IMR-90 (cell line): ENCODE data around the gene TRAPPC2L. TPM values are rescaled to one million over a fixed set of nuclear protein-coding genes. Genes with fewer than 3 reads are reported as not detected.

Experiments
- ATAC-seq: fragments of 200-7000 bp; cut with Tn5 transposase; 2 replicates; pipeline ENCODE4 v1.9.1; 2020; ENCODE audit warnings: low read depth, mild to moderate bottlenecking, moderate library complexity
- BruUV-seq: library from RNA; stranded (reverse); fragments of 400-500 nt; replicated peaks from 2 replicates; lab custom pipeline; 2021; lab: Mats Ljungman, UMichigan
- CTCF ChIA-PET: fragments of 300-600 bp; formaldehyde crosslinking; extraction: SDS; loops from one replicate; lab custom pipeline; 2021; ENCODE audit warnings: antibody characterized with exemption; lab: Yijun Ruan, JAX
- POLR2A ChIA-PET: fragments of 300-600 bp; sonication (Branson Sonifier 250); formaldehyde crosslinking; loops from one replicate; lab custom pipeline; 2022; ENCODE audit warnings: antibody characterized with exemption; ENCODE audit not compliant: unreplicated experiment; lab: Charles Lee
- DNase-seq: peaks from one replicate; pipeline ENCODE4 v3.0.0; 2013
- H2AFZ ChIP-seq: replicated peaks from 2 replicates; pipeline ENCODE3; 2013; ENCODE audit warnings: low read length, mild to moderate bottlenecking; ENCODE audit not compliant: poor library complexity
- H2AK5ac ChIP-seq: 2 replicates; pipeline ENCODE4 v1.6.1; 2013; ENCODE audit warnings: low read depth, low read length, inconsistent platforms
- H2AK9ac ChIP-seq: replicated peaks from 2 replicates; pipeline ENCODE3; 2013; ENCODE audit warnings: mild to moderate bottlenecking, low read depth, low read length, moderate library complexity; ENCODE audit not compliant: poor library complexity
- H2BK120ac ChIP-seq: 2 replicates; pipeline ENCODE4 v1.6.1; 2013; ENCODE audit warnings: low read depth, low read length, inconsistent platforms
- H2BK15ac ChIP-seq: 3 replicates; pipeline ENCODE4 v1.6.1; 2013; ENCODE audit warnings: low read depth, low read length, inconsistent platforms
- H2BK20ac ChIP-seq: 2 replicates; pipeline ENCODE4 v1.6.1; 2013; ENCODE audit warnings: low read depth, mild to moderate bottlenecking, inconsistent platforms, low read length, moderate library complexity
- H2BK5ac ChIP-seq: 2 replicates; pipeline ENCODE4 v1.6.1; 2013; ENCODE audit warnings: mild to moderate bottlenecking, low read depth, low read length, inconsistent platforms; ENCODE audit not compliant: poor library complexity, severe bottlenecking
- H3K14ac ChIP-seq: replicated peaks from 2 replicates; pipeline ENCODE4 v1.6.1; 2013; ENCODE audit warnings: low read depth, low read length, inconsistent platforms
- H3K18ac ChIP-seq: 2 replicates; pipeline ENCODE4 v1.6.1; 2013; ENCODE audit warnings: low read depth, low read length, control low read depth
- H3K23ac ChIP-seq: 2 replicates; pipeline ENCODE4 v1.6.1; 2013; ENCODE audit warnings: low read depth, low read length, inconsistent platforms
- H3K27ac ChIP-seq: 2 replicates; pipeline ENCODE4 v1.5.1; 2013; ENCODE audit warnings: mild to moderate bottlenecking, control low read depth, low read length; ENCODE audit not compliant: insufficient read depth
- H3K27me3 ChIP-seq: 2 replicates; pipeline ENCODE4 v1.6.1; 2013; ENCODE audit warnings: low read length; ENCODE audit not compliant: control insufficient read depth, insufficient read depth
- H3K36me3 ChIP-seq: 2 replicates; pipeline ENCODE4 v1.6.1; 2013; ENCODE audit warnings: low read length, mixed read lengths; ENCODE audit not compliant: control insufficient read depth, insufficient read depth
- H3K4ac ChIP-seq: 2 replicates; pipeline ENCODE4 v1.6.1; 2013; ENCODE audit warnings: low read depth, low read length, inconsistent platforms
- H3K4me1 ChIP-seq: 2 replicates; pipeline ENCODE4 v1.6.1; 2013; ENCODE audit warnings: low read length, mixed read lengths; ENCODE audit not compliant: control insufficient read depth, insufficient read depth
- H3K4me2 ChIP-seq: 2 replicates; pipeline ENCODE4 v1.6.1; 2013; ENCODE audit warnings: low read depth, mild to moderate bottlenecking, control low read depth, low read length, moderate library complexity
- H3K4me3 ChIP-seq: 2 replicates; pipeline ENCODE4 v1.5.1; 2013; ENCODE audit warnings: low read depth, mild to moderate bottlenecking, control low read depth, low read length, moderate library complexity; ENCODE audit not compliant: insufficient read depth
- H3K56ac ChIP-seq: 2 replicates; pipeline ENCODE4 v1.6.1; 2013; ENCODE audit warnings: low read length, inconsistent platforms; ENCODE audit not compliant: insufficient read depth; ENCODE audit errors: extremely low read depth
- H3K79me1 ChIP-seq, 2 experiments: 2 replicates each; pipeline ENCODE4 v1.6.1; 2013; ENCODE audit warnings: low read length in 2 of 2, inconsistent platforms in 1 of 2, low read depth in 1 of 2
- H3K9ac ChIP-seq: 2 replicates; pipeline ENCODE4 v1.6.1; 2013; ENCODE audit warnings: low read depth, low read length, control low read depth
- H3K9me1 ChIP-seq: 2 replicates; pipeline ENCODE4 v1.6.1; 2013; ENCODE audit warnings: low read length, inconsistent platforms; ENCODE audit not compliant: insufficient read depth
- H3K9me3 ChIP-seq: 2 replicates; pipeline ENCODE4 v1.6.1; 2013; ENCODE audit warnings: low read length; ENCODE audit not compliant: control insufficient read depth, insufficient read depth
- H4K20me1 ChIP-seq: 2 replicates; pipeline ENCODE4 v1.6.1; 2013; ENCODE audit warnings: low read length, inconsistent platforms; ENCODE audit not compliant: insufficient read depth
- H4K5ac ChIP-seq: 2 replicates; pipeline ENCODE4 v1.6.1; 2013; ENCODE audit warnings: mild to moderate bottlenecking, low read depth, low read length, control low read depth
- H4K8ac ChIP-seq, 2 experiments: 2 replicates each; pipeline ENCODE4 v1.6.1; 2013; ENCODE audit warnings: low read depth in 2 of 2, low read length in 2 of 2, control low read depth in 1 of 2, inconsistent platforms in 1 of 2
- H4K91ac ChIP-seq: 2 replicates; pipeline ENCODE4 v1.6.1; 2013; ENCODE audit warnings: low read depth, low read length, inconsistent platforms; ENCODE audit not compliant: insufficient read depth
- POLR2A ChIP-seq: IDR thresholded peaks from 2 replicates; pipeline ENCODE4 v1.6.1; 2012; ENCODE audit warnings: mild to moderate bottlenecking, low read depth, low read length
- RAD21 ChIP-seq: IDR thresholded peaks from 2 replicates; pipeline ENCODE4 v1.6.1; 2012; ENCODE audit warnings: low read length, improper control_type of control experiment
- WGBS, 2 experiments: methylation state at CpG; one replicate each; pipeline versions ENCODE4 v1.1.5 to v1.1.7; 2013; ENCODE audit warnings: missing lambda C conversion rate in 2 of 2; ENCODE audit not compliant: insufficient read length in 1 of 2; ENCODE audit errors: extremely low coverage in 2 of 2; 5-methylcytosine and 5-hydroxymethylcytosine counted together
- dilution Hi-C: fragments of 300-500 bp; cut with HindIII; formaldehyde crosslinking; loops from one replicate; pipeline ENCODE4 v1.14.3; 2018; ENCODE audit warnings: low sequenced_read_pairs; ENCODE audit not compliant: unreplicated experiment
- in situ Hi-C: fragments of 300-500 bp; cut with MboI; formaldehyde crosslinking; loops from 3 replicates; pipeline ENCODE4 v1.14.3; 2019; ENCODE audit warnings: low sequenced_read_pairs, inconsistent platforms, mixed read lengths
- intact Hi-C: fragments of 100-400 bp; cut with micrococcal nuclease; formaldehyde crosslinking; loops from 2 replicates; pipeline ENCODE4 v1.10.0; 2022
- polyA plus RNA-seq, 3 experiments: library from polyadenylated mRNA; depleted of rRNA; stranded (reverse); fragments of >200 nt; gene quantifications; 2 replicates each; pipeline ENCODE4 v1.2.3, GENCODE V29; 2012; ENCODE audit warnings: low replicate concordance in 1 of 3
- total RNA-seq: library from RNA; depleted of rRNA; stranded (reverse); fragments of >200 nt; gene quantifications from 2 replicates; pipeline ENCODE4 v1.2.3, GENCODE V29; 2012
- TF ChIP-seq, protein P1 (sequence below): conservative IDR thresholded peaks from 2 replicates; pipeline ENCODE4 v1.5.1; 2012; ENCODE audit warnings: mild to moderate bottlenecking, low read depth, low read length, improper control_type of control experiment
- TF ChIP-seq, protein P2 (sequence below): fragments of 150-350 bp; IDR thresholded peaks from 2 replicates; pipeline ENCODE4 v1.6.1; 2016; ENCODE audit warnings: low read depth, mild to moderate bottlenecking, low read length, moderate library complexity, borderline replicate concordance

The TRAPPC2L gene
- total and polyA plus RNA-seq, 2 of the 4 experiments (the other 2 are of a cell fraction), result 102 to 109 TPM

DNA sequence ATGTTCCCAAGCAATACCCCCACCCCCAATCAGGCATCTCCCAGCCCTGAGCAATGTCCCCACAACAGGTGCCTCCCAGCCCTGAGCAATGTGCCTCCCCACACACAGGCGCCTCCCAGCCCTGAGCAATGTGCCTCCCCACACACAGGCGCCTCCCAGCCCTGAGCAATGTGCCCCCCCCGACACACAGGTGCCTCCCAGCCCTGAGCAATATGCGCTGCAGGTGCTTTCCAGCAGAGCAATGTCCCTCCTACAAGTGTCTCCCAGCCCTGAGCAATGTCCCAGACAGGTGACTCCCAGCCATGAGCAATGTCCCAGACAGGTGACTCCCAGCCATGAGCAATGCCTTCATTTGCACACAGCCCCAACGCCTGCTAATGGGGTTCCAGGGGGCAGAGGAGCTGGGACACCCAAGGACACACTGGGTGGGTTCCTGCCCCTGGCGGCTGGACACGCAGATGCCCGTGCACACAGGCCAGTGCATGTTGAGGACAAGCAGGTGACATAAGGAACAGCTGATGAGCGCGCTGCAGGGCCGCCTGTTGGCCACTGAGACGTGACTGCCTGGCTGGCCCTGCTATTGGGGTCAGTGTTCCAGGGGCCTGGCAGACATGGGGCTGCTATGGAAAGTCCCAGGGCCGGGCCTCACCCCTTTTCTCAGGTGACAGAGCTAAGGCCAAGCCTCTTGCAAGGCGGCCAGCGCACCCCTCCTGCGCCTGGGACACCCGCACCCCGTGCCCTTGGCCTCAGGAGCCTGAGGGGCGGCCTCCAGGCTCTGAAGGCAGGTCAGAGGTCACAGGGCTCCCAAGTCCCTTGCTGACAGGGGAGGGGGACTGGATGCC lies 36.4 kb downstream of the TRAPPC2L start:
- no peak overlapping the region for H2BK5ac ChIP-seq

More for the DNA sequence above, 36.4 kb downstream of the TRAPPC2L start:
- Histone ChIP-seq H3K23ac (no peak overlapping the region), H3K4me1 (no peaks in the 10 kb centered on the region), H3K27me3 (no peaks in the 10 kb centered on the region), H2BK20ac (no peak overlapping the region), H3K4me2 (no peak overlapping the region), H3K9ac (no peak overlapping the region), H3K4ac (no peak overlapping the region), H2BK120ac (no peak overlapping the region), H4K91ac (no peak overlapping the region), H2AK9ac (no peak overlapping the region), H3K18ac (no peak overlapping the region), H4K8ac (no peak overlapping the region), H3K9me1 (no peaks in the 10 kb centered on the region), H2AK5ac (no peak overlapping the region), H3K27ac (no peak overlapping the region), H3K56ac (no peak overlapping the region), H3K36me3 (no peaks in the 10 kb centered on the region), H4K20me1 (no peaks in the 10 kb centered on the region), H2BK15ac (no peak overlapping the region), H3K14ac (no peak overlapping the region), H2AFZ (no peak overlapping the region), H3K9me3 (peaks cover 6% of the 10 kb centered on the region), H3K79me1 (no peaks in the 10 kb centered on the region), H4K5ac (no peak overlapping the region), H3K4me3 (no peak overlapping the region)
- no TSS peak for BruUV-seq
- CTCF ChIA-PET, result no interaction called here
- ATAC-seq (no peak), DNase-seq (no peak)
- intact Hi-C loops, result no loop called here
- dilution Hi-C loops, result no loop called here
- no peak for TF ChIP-seq RAD21
- TF ChIP-seq POLR2A, result no peak
- TF ChIP-seq, protein P1, sequence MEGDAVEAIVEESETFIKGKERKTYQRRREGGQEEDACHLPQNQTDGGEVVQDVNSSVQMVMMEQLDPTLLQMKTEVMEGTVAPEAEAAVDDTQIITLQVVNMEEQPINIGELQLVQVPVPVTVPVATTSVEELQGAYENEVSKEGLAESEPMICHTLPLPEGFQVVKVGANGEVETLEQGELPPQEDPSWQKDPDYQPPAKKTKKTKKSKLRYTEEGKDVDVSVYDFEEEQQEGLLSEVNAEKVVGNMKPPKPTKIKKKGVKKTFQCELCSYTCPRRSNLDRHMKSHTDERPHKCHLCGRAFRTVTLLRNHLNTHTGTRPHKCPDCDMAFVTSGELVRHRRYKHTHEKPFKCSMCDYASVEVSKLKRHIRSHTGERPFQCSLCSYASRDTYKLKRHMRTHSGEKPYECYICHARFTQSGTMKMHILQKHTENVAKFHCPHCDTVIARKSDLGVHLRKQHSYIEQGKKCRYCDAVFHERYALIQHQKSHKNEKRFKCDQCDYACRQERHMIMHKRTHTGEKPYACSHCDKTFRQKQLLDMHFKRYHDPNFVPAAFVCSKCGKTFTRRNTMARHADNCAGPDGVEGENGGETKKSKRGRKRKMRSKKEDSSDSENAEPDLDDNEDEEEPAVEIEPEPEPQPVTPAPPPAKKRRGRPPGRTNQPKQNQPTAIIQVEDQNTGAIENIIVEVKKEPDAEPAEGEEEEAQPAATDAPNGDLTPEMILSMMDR, result no peak
- TF ChIP-seq, protein P2, sequence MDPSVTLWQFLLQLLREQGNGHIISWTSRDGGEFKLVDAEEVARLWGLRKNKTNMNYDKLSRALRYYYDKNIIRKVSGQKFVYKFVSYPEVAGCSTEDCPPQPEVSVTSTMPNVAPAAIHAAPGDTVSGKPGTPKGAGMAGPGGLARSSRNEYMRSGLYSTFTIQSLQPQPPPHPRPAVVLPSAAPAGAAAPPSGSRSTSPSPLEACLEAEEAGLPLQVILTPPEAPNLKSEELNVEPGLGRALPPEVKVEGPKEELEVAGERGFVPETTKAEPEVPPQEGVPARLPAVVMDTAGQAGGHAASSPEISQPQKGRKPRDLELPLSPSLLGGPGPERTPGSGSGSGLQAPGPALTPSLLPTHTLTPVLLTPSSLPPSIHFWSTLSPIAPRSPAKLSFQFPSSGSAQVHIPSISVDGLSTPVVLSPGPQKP, result no peak
- 78% methylated on average over 10 of the region's 19 CpGs; no CpG with 5 or more reads in 1 of the 2 experiments for WGBS, 2 experiments
- POLR2A ChIA-PET, result no interaction called here
- in situ Hi-C loops, result no loop called here
